ENCODE measurements around the gene CDKL2.

GRCh38 chr4:75634951-75635350, 4.6 kb upstream of the CDKL2 start:
- TF ChIP-seq EZH2 (IDR thresholded peaks at IDR 0.05; ENCODE audit: insufficient read depth, poor library complexity, severe bottlenecking) (no peak), EZH2phosphoT487 (IDR thresholded peaks at IDR 0.05; ENCODE audit: insufficient read depth, low read depth) (no peak)
